Endothelial cell (in vitro differentiated cells): ENCODE results near the gene YAE1. TPM values are rescaled to one million over a fixed set of nuclear protein-coding genes. Genes with fewer than 3 reads are reported as not detected.
"Not testable (repeated sequence)": the region's sequence is repeated elsewhere in the genome, so short reads cannot be mapped to it uniquely, and the experiment has no call there.

Experiments used
- DNase-seq: peaks from one replicate; pipeline ENCODE4 v3.0.0; 2021; ENCODE audit warnings: low spot score
- H3K27ac Mint-ChIP-seq: one replicate; pipeline ENCODE4 v1.8.0; 2021; ENCODE audit warnings: mixed read lengths, inconsistent platforms; ENCODE audit not compliant: unreplicated experiment
- H3K27me3 Mint-ChIP-seq: one replicate; pipeline ENCODE4 v1.8.0; 2021; ENCODE audit warnings: mild to moderate bottlenecking, moderate library complexity, mixed read lengths, inconsistent platforms; ENCODE audit not compliant: unreplicated experiment
- H3K36me3 Mint-ChIP-seq: one replicate; pipeline ENCODE4 v1.8.0; 2021; ENCODE audit warnings: mild to moderate bottlenecking, low read depth, mixed read lengths, inconsistent platforms; ENCODE audit not compliant: unreplicated experiment
- H3K4me1 Mint-ChIP-seq: one replicate; pipeline ENCODE4 v1.8.0; 2021; ENCODE audit warnings: mild to moderate bottlenecking, mixed read lengths, inconsistent platforms; ENCODE audit not compliant: unreplicated experiment
- H3K4me3 Mint-ChIP-seq: one replicate; pipeline ENCODE4 v1.8.0; 2021; ENCODE audit warnings: mild to moderate bottlenecking, mixed read lengths, inconsistent platforms; ENCODE audit not compliant: unreplicated experiment
- H3K9me3 Mint-ChIP-seq: one replicate; pipeline ENCODE4 v1.8.0; 2021; ENCODE audit warnings: mixed read lengths, inconsistent platforms; ENCODE audit not compliant: unreplicated experiment
- total RNA-seq: library from RNA; stranded (reverse); fragmentation: NEBNext Ultra II Directional; extraction: Animal tissue kit (Norgen Biotek cat#: 25700); gene quantifications from one replicate; pipeline ENCODE4 v1.2.1, GENCODE V29; 2021; ENCODE audit not compliant: unreplicated experiment
- TF ChIP-seq, protein P1 (sequence below): fragments of 200-600 bp; sonication (generic); IDR thresholded peaks from one replicate; pipeline ENCODE4 v1.5.0; 2021; ENCODE audit warnings: antibody characterized with exemption; ENCODE audit not compliant: unreplicated experiment

Gene YAE1
- total RNA-seq, 1 donor from 2014 or later = 13.4 TPM

DNA sequence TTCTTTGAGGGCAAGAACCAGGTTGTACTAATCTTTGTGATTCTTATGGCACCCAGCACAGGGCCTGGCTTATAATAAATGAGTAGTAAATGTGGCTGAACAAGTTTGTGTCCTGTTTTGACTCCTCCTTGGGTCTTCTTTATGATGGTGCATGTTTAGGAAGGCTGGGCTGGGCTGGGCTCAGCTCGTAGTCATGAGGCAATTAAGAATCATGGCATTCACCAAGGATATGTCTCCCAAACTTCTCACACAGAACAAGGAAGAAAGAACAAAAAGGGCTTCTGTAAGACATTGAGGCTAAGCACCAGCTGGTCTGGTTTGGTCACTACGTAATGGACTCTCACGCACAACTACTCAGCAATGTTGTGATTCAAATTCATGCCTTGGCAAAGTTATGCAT lies 30.5 kb upstream of the YAE1 start:
- Mint-ChIP-seq H3K27ac (no peak overlapping the region), H3K27me3 (no peaks in the 10 kb centered on the region), H3K4me3 (no peak overlapping the region), H3K9me3 (no peaks in the 10 kb centered on the region), H3K4me1 (peaks cover 21% of the 10 kb centered on the region), H3K36me3 (no peaks in the 10 kb centered on the region)
- DNase-seq = no peak
- TF ChIP-seq, protein P1, sequence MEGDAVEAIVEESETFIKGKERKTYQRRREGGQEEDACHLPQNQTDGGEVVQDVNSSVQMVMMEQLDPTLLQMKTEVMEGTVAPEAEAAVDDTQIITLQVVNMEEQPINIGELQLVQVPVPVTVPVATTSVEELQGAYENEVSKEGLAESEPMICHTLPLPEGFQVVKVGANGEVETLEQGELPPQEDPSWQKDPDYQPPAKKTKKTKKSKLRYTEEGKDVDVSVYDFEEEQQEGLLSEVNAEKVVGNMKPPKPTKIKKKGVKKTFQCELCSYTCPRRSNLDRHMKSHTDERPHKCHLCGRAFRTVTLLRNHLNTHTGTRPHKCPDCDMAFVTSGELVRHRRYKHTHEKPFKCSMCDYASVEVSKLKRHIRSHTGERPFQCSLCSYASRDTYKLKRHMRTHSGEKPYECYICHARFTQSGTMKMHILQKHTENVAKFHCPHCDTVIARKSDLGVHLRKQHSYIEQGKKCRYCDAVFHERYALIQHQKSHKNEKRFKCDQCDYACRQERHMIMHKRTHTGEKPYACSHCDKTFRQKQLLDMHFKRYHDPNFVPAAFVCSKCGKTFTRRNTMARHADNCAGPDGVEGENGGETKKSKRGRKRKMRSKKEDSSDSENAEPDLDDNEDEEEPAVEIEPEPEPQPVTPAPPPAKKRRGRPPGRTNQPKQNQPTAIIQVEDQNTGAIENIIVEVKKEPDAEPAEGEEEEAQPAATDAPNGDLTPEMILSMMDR = no peak

DNA sequence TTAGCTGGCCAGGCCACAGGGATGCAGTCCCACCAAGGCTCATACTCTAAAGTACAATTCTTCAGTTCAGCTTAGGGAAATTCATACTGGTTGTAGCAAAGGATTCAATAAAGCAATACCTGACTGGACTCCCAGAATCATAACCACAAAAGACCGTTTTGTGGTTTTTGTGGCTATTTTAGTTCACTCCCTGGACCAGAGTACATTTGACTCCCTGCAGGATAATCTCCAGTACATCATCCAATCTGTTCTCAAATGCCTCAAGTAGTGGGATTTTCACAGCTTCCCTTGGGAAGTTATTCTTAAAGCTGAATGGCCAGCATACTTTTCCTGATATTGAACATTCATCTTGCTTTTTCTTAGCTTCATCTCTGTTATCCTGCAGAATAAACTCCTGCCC lies 29.3 kb upstream of the YAE1 start:
- DNase-seq = no peak
- TF ChIP-seq, protein P1 = no peak
- Mint-ChIP-seq H3K4me3 (no peak overlapping the region), H3K27ac (no peak overlapping the region), H3K36me3 (no peaks in the 10 kb centered on the region), H3K27me3 (no peaks in the 10 kb centered on the region), H3K4me1 (peaks cover 29% of the 10 kb centered on the region), H3K9me3 (no peaks in the 10 kb centered on the region)

DNA sequence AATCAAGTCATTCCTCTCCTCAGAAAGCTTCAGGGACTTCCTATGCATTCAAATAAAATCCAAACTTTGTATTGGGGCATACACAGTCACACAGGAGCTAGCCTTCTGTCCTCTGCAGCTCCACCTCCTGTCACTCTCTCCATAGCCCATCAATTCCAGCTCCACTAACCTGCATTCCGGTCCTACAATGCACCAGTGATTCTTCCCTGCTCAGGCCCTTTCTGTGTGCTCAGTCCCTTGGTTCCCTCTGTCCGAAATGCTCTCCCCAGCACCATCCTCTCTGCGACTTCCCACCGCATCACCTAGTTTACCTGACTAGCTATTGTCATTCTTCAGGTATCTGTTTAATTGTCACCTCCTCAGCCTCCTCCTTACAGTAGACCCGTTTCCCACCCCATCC lies 26.4 kb upstream of the YAE1 start:
- TF ChIP-seq, protein P1 = no peak
- Mint-ChIP-seq H3K9me3 (no peaks in the 10 kb centered on the region), H3K4me3 (no peak overlapping the region), H3K36me3 (no peaks in the 10 kb centered on the region), H3K27ac (no peak overlapping the region), H3K4me1 (peaks cover 25% of the 10 kb centered on the region), H3K27me3 (peaks cover 4% of the 10 kb centered on the region)
- no peak for DNase-seq

DNA sequence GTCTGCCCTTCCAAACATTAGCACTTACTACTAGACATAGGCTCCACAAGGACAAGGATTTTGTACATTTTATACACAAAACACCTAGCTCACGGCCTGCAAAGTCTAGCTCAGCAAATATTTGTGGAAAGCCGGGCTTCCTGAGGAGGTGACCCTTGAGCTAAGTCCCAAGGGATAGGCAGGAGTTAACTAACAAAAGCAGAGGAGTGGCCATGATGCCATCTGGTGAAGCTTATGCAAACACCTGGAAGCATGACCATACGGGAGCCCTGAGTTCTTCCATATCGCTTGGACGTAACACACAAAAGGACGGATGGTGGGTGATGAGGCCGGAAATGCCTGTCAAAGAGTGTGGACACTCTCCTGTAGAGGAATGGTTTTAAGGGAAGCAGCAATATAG lies 25.9 kb upstream of the YAE1 start:
- Mint-ChIP-seq H3K27ac (no peak overlapping the region), H3K27me3 (peaks cover 4% of the 10 kb centered on the region), H3K9me3 (no peaks in the 10 kb centered on the region), H3K4me1 (peaks cover 24% of the 10 kb centered on the region), H3K36me3 (no peaks in the 10 kb centered on the region), H3K4me3 (no peak overlapping the region)
- TF ChIP-seq, protein P1 = no peak
- no peak for DNase-seq

DNA sequence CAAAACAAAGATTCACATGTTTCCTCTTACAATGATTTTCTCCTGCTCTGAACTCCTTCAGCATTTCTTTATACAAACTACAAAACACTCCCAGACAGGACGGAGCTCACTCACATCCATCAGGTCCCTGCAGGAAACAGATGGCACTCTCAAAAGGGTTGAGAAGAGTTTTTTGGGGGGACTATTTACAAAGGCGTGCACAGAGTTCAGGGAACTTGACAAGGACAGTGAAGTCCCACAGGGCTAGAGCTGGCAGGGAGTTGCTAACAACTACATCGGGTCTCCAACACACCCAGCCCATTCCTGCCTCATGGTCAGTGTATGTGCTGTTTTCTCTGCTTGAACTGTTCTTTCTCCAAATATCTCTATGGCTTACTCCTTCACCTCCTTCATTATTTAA lies 24.7 kb upstream of the YAE1 start:
- TF ChIP-seq, protein P1 = no peak
- Mint-ChIP-seq H3K27me3 (peaks cover 4% of the 10 kb centered on the region), H3K36me3 (no peaks in the 10 kb centered on the region), H3K9me3 (no peaks in the 10 kb centered on the region), H3K27ac (peak overlapping the region; percentile 42), H3K4me1 (peaks cover 18% of the 10 kb centered on the region), H3K4me3 (no peak overlapping the region)
- peak; percentile 9 for DNase-seq

GRCh38 chr7:39544774-39545173 lies 21.4 kb upstream of the YAE1 start:
- H3K9me3 Mint-ChIP-seq, H3K36me3 Mint-ChIP-seq, DNase-seq, H3K27ac Mint-ChIP-seq, H3K4me3 Mint-ChIP-seq, H3K27me3 Mint-ChIP-seq: not testable (repeated sequence)
- H3K4me1 Mint-ChIP-seq = peaks cover 16% of the 10 kb centered on the region
